Measurements from ENCODE around the gene MMS19. TPM values are rescaled to one million over a fixed set of nuclear protein-coding genes. Genes with fewer than 3 reads are reported as not detected.
A peak's percentile ranks its signal among the peaks of the same experiment; 100 is the strongest.
"Not testable (repeated sequence)": the region's sequence is repeated elsewhere in the genome, so short reads cannot be mapped to it uniquely, and the experiment has no call there.

The MMS19 gene
- total RNA-seq, 1 donor from 2014 or later, result 70.7 TPM

GRCh38 chr10:97426776-97427570 is 71.2 kb downstream of the MMS19 start:
- peak overlapping the region; percentile 89 for H3K27ac ChIP-seq
- DNase-seq (no peak), ATAC-seq (no peak)
- H3K9me3 ChIP-seq, result no peaks in the 10 kb centered on the region
- peaks cover 28% of the 10 kb centered on the region for H3K4me1 ChIP-seq
- H3K27me3 ChIP-seq, result no peaks in the 10 kb centered on the region
- TF ChIP-seq CTCF (IDR thresholded peaks at IDR 0.05), result no peak
- intact Hi-C loops (cut with DNase I), result loop anchor here (2.0 kb wide), 1 partner anchor 14 kb away; no protein-coding TSS in a partner anchor
- peaks cover 21% of the 10 kb centered on the region for H3K36me3 ChIP-seq
- peak overlapping the region; percentile 92 for H3K4me3 ChIP-seq

- peak; percentile 95 for ATAC-seq
- H3K27ac ChIP-seq, result peak within 1 kb of the TSS; percentile 89
- H3K4me1 ChIP-seq, result peaks cover 28% of the 10 kb centered on the region
These were observed 72.1 kb downstream of the MMS19 start, which contains the start of gene PGAM1 for GRCh38 chr10:97425964-97426775. TSS of gene PGAM1 (plus strand) at chr10:97426191. CDS start at chr10:97426308, 117 bp downstream.

GRCh38 chr10:97423757-97424098 is 74.5 kb downstream of the MMS19 start:
- ATAC-seq; H3K27ac ChIP-seq; H3K4me3 ChIP-seq; H3K9me3 ChIP-seq; H3K36me3 ChIP-seq; intact Hi-C loops (cut with DNase I); H3K27me3 ChIP-seq: not testable (repeated sequence)
- H3K4me1 ChIP-seq, result peaks cover 27% of the 10 kb centered on the region
- peak; percentile 76 for DNase-seq

More at GRCh38 chr10:97425964-97426775, 72.1 kb downstream of the MMS19 start, which contains the start of gene PGAM1:
- peak; percentile 49 for TF ChIP-seq CTCF (IDR thresholded peaks at IDR 0.05)
- no peaks in the 10 kb centered on the region for H3K27me3 ChIP-seq
- H3K4me3 ChIP-seq, result peak within 1 kb of the TSS; percentile 92
- no peaks in the 10 kb centered on the region for H3K9me3 ChIP-seq
- intact Hi-C loops (cut with DNase I), result loop anchor here (2.0 kb wide), 1 partner anchor 15 kb away; no protein-coding TSS in a partner anchor
- peaks cover 13% of the 10 kb centered on the region for H3K36me3 ChIP-seq
- peak; percentile 98 for DNase-seq

- intact Hi-C loops (cut with DNase I), result no loop called here
- no peak overlapping the region for H3K4me3 ChIP-seq
- H3K9me3 ChIP-seq, result no peaks in the 10 kb centered on the region
- H3K36me3 ChIP-seq, result no peaks in the 10 kb centered on the region
- ATAC-seq (no peak), DNase-seq (no peak)
- H3K27ac ChIP-seq, result no peak overlapping the region
- TF ChIP-seq CTCF (IDR thresholded peaks at IDR 0.05), result no peak
- no peaks in the 10 kb centered on the region for H3K4me1 ChIP-seq
- H3K27me3 ChIP-seq, result no peaks in the 10 kb centered on the region
These were observed 81.7 kb downstream of the MMS19 start for GRCh38 chr10:97416565-97416964.

- no peak for DNase-seq
These were observed 85.3 kb downstream of the MMS19 start for GRCh38 chr10:97412891-97413304.

More at GRCh38 chr10:97412891-97413304, 85.3 kb downstream of the MMS19 start:
- Histone ChIP-seq H3K4me3 (no peak overlapping the region), H3K36me3 (no peaks in the 10 kb centered on the region), H3K27me3 (no peaks in the 10 kb centered on the region), H3K4me1 (peaks cover 3% of the 10 kb centered on the region), H3K9me3 (no peaks in the 10 kb centered on the region), H3K27ac (no peak overlapping the region)
- intact Hi-C loops (cut with DNase I), result no loop called here
- ATAC-seq, result no peak
- TF ChIP-seq CTCF (IDR thresholded peaks at IDR 0.05), result no peak

Measured in upper lobe of right lung (tissue), 1 donor.